Right lobe of liver (tissue), 4 donors: ENCODE measurements around the gene MTIF3.

Experiments used
- POLR2A ChIP-seq: fragments of 450-650 bp; IDR thresholded peaks from one replicate; pipeline ENCODE4 v1.6.1; 2017; ENCODE audit warnings: antibody characterized with exemption, mild to moderate bottlenecking
- TF ChIP-seq, protein P1 (sequence below), 4 donors: fragments of 200-600 bp in 3 of 4; fragments of 450-650 bp in 1 of 4; IDR thresholded peaks; one replicate each; pipeline versions ENCODE4 v1.5.1 to v1.8.0; 2016 to 2022; ENCODE audit warnings: antibody characterized with exemption in 4 of 4, mild to moderate bottlenecking in 2 of 4
- donor health status: DM: no; HTN: no; CAD: no.
- donor health status: DM: no; HTN: no; CAD: no.
- donor health status: DM: no; HTN: yes; CAD: no.

GRCh38 chr13:27408074-27408473, 42.3 kb downstream of the MTIF3 start:
- TF ChIP-seq, protein P1, sequence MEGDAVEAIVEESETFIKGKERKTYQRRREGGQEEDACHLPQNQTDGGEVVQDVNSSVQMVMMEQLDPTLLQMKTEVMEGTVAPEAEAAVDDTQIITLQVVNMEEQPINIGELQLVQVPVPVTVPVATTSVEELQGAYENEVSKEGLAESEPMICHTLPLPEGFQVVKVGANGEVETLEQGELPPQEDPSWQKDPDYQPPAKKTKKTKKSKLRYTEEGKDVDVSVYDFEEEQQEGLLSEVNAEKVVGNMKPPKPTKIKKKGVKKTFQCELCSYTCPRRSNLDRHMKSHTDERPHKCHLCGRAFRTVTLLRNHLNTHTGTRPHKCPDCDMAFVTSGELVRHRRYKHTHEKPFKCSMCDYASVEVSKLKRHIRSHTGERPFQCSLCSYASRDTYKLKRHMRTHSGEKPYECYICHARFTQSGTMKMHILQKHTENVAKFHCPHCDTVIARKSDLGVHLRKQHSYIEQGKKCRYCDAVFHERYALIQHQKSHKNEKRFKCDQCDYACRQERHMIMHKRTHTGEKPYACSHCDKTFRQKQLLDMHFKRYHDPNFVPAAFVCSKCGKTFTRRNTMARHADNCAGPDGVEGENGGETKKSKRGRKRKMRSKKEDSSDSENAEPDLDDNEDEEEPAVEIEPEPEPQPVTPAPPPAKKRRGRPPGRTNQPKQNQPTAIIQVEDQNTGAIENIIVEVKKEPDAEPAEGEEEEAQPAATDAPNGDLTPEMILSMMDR (IDR thresholded peaks at IDR 0.05): no peak
- no peak for TF ChIP-seq POLR2A
